OCI-M2 (cell line): Measurements from ENCODE around the gene HOXD10.

Source experiments
- DNase-seq: peaks from one replicate; lab custom pipeline; 2025; ENCODE audit not compliant: unreplicated experiment; lab: John Stamatoyannopoulos, UW

Gene HOXD10

GRCh38 chr2:176160986-176161824 lies 44.6 kb downstream of the HOXD10 start:
- no peak for DNase-seq

GRCh38 chr2:176161825-176162626 lies 45.4 kb downstream of the HOXD10 start:
- DNase-seq, result no peak

DNA sequence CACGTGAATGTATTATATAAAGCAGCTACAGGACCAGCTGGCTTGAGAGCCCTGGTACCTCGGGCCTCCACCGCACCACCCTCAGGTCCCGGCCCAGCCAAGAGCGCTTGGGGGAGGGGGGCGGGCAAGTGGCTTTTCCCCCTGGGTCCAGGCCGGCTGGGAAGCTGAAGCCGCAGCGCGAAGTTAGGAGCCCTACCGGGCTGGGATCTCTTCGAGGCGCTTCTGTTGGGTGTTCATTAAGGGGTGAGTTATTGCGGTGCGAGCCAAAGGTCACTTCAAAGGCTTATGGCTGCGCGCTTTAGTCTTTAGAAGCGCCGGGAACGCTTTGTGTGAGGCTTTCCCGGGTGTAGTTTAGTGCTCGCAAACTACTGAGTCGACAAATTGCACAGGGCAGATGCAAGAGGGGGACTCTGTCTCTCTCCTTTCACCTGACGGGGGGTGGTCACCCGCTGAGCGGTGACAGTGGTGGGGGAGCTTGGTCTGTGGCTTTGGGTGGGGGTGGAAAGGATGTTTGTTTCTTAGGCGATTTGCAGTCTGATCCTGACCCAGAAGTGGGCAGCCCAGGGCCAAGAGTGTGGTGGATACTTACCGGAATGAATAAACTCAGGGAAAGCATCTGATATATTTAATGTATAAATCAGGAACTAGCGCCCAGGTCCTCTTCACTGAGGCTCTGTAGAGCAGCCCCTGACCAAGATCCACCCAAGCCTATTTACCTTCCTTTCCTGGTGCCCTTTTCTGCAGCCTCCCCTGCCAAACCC lies 46.5 kb downstream of the HOXD10 start:
- no peak for DNase-seq

- no peak for DNase-seq
These were observed 47.1 kb downstream of the HOXD10 start for GRCh38 chr2:176163672-176164056.

GRCh38 chr2:176164201-176164600 lies 47.6 kb downstream of the HOXD10 start:
- DNase-seq, result no peak

DNA sequence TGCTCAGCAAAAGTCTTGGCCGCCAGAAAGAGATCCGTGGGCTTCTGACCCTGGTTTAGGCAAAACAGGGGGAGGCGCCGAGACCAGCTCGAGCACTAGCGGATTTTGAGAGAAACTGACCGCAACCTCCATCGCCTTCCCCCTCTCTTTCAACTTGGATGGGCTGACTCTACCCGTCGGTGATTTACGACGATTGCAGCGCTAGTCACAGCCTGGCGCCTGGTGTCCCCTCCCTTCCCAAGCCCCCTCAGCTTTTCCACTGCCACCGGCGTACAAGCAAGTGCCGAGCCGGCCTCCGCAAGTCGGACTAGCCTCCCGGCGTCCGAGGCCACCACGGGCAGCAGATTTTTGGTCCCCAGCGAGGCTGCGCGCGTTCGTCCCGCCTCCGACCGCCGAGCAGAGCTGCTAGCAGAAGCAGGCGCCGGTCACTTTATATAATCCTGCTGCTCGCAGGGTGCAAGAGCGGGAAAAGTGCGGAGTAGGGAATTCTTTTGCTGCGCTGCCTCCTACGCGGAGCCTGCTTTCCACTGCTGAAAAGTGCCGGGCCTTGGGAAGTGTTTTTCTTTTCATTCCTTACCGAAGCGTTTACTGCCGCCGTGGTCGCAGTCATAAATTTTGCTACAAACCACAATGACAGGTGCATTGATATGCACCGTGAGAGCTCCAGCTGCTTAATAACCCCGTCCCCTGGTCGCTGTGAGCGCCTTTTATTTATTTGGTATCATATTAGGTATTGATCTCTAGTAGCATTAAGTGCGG lies 48.2 kb downstream of the HOXD10 start:
- DNase-seq, result no peak

DNA sequence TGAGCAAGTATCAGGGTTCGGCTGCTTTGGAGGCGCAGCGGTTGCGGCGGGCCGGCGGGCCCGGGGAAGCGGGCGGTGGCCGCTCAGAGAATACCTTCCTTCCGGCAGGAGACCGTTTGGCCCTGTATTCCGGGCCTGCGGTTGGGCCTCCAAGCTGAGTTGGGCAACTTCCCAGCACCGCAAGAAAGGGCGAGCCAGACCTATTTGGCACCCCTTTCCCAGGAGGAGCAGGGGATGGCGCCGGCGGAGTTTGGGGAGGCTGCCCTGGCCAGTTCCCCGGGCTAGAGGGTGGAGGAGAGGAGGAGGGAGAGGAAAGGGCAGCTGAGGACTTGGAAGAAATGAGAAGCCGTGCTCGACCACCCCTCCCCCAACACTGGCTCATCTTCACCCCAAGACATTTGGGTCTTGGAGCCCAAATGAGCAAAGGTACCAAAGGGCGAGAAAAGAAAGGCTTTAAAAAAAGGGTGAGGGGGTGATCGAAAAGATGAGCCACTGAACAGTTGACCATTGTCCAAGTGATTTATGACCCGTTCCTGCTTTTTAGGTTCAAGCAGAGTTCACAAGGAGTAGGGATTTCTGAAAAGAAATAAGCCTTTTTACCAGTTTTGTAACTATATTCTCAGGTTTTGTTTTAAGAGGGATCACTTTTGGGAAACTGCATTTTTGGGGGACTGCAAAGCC lies 48.9 kb downstream of the HOXD10 start:
- DNase-seq, result no peak

- no peak for DNase-seq
These were observed 49.7 kb downstream of the HOXD10 start for GRCh38 chr2:176166272-176166671.

DNA sequence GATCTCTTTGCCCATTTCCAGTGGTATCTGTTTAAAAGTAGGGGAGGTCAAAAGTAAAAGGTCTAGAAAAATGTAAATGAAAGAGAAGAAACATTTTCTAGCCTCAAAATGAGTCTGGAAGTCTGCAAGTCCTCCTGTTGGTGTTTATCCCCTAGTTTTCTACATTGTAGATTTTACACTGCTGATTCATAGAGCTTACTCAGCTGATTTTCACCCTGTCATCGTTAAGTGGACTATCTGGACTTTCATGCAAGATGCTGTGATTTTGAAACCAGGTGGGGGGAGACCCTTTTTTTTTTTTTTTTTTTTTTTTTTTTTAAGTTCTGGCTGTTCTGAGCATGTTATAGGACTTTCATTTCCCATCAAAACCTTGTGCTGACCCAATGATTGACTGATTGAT lies 50.8 kb downstream of the HOXD10 start:
- no peak for DNase-seq

- DNase-seq, result no peak
These were observed 52.6 kb downstream of the HOXD10 start for GRCh38 chr2:176169181-176169580.
